OCI-M1 (cell line): ENCODE measurements around the gene TBRG4.

Source experiments
- DNase-seq: peaks from one replicate; lab custom pipeline; 2025; lab: John Stamatoyannopoulos, UW

Gene TBRG4

DNA sequence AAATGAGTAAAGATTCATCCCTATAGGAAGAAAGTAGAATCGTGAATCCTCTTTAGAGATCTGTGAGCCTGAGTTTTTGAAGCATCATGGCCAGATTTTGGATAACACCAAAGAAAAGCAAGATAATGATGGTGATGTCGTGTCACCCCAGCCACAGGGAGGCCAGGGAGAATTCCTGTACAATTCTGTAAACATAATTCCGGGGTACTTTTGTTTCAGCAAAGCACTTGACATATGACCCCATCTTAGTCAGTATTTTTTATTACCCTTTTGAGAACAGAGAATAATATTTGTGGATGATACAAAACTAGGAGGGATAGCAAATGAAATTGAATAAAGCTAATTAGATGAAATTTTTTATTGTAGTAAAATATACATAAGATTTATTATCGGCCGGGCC is 56.5 kb downstream of the TBRG4 start:
- DNase-seq = no peak

DNA sequence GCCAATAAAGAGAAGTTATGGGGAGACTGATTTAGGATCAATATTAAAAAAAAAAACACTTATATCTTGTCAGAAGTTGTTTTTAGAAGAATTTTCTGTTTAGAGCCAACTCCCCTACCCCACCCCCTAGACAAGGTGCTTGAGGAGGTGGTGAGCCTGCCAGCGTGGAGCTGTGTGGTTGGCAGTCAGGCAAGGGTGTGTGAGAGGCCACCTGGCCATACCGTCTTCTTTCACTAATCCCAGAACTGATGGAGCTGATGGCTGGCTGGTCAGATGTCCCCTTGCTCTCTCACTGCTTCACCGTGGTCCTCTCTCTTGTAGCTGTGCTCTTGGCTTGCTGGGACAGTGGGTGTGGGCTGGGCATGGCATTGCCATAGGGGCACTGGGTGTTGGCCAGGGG is 57.1 kb downstream of the TBRG4 start:
- no peak for DNase-seq

DNA sequence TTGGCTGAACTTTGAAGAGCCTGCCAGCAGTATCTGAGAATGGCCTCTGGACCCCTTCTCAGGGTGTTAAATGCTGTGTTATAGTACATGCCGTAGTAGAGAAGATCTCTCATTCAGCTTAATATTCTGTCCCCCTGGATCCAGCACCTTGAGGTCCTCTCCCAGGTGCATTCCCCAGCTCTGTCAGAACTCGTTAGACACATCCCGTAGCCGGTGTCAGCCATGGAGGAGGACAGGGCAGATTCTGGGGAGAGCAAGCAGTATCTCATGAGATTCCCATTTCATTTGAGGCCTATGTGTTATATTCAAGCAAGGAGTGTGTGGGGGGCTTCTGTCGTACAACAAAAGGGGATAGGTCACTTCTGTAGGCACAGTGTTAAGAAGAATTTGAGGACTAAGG is 57.6 kb downstream of the TBRG4 start:
- no peak for DNase-seq

DNA sequence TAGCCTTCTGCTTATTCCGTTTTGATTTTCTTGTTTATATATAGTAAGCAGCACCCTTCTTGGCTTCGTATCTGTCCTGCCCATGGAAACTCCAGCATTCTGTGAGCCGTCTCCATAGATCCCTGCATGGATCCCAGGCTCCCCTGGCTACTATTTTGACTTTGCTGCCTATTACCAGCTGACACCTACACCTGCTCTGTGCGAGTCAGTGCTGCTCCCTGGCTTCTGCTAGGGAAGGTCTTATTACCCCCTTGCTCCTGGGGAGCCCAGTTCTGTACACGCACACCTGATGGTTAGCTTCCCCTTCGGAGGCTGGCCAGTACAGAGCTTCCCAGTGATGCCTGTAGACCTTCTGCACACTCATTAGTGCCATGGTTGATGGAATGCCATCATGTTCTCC is 58.1 kb downstream of the TBRG4 start:
- no peak for DNase-seq

DNA sequence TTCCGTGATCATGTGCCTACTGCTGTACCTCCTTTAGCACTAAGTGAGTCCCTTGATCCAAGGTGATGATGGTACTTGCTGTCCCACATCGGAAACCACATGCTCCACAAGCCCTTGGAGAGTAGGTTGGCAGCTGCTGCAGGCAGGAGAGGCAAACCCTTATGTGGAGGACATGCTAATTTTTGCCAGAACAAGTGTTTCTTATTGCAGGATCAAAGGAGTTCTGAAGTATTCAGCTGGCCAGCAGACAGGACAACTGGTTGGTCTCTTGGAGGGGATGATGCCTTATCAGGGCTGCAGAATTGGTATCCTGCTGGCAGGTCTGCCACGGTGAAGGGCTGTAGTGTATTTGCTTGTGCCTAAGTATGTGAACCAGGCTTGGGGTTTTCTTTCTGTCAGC is 59.5 kb downstream of the TBRG4 start:
- DNase-seq = no peak

DNA sequence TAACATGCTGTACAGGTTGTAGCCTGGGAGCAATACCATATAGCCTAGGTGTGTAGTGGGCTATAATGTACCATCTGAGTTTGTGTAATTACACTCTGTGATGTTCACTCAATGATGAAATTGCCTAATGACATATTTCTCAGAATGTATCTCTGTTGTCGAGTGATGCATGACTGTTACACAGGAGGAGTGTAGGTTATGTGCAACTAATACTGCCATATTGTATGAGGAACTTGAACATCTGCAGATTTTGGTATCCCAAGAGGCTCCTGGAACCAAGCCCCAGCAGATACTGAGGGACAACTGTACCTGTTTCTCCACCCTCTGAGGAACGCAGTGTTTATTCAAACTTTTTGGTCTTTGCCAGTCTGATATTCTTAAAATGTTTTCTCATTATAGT is 61.3 kb downstream of the TBRG4 start:
- DNase-seq = no peak
